ENCODE results near the gene NOP53.
A peak's percentile ranks its signal among the peaks of the same experiment; 100 is the strongest.
"Not testable (repeated sequence)": the region's sequence is repeated elsewhere in the genome, so short reads cannot be mapped to it uniquely, and the experiment has no call there.

Gene NOP53

GRCh38 chr19:47771291-47771690 is 25.9 kb downstream of the NOP53 start:
- DNase-seq, result not testable (repeated sequence)

GRCh38 chr19:47776568-47776967 is 31.2 kb downstream of the NOP53 start:
- DNase-seq, result peak in 3 of 56 donors; percentile 15 to 29 (median 16)

- not testable (repeated sequence) for DNase-seq
Observed at GRCh38 chr19:47777245-47778048, 32.1 kb downstream of the NOP53 start.

GRCh38 chr19:47778049-47778953 is 33.0 kb downstream of the NOP53 start, which contains the start of gene SELENOW:
SELENOW (plus strand) TSS chr19:47778703; CDS start chr19:47778786, 83 bp downstream.
- peak in 55 of 56 donors; percentile 40 to 95 (median 82) for DNase-seq

GRCh38 chr19:47778954-47779351 is 33.6 kb downstream of the NOP53 start:
- peak in 43 of 56 donors; percentile 11 to 73 (median 40) for DNase-seq

- peak in 30 of 56 donors; percentile 5 to 54 (median 26) for DNase-seq
Observed at GRCh38 chr19:47779524-47780214, 34.3 kb downstream of the NOP53 start.

- DNase-seq, result no peak
Observed at GRCh38 chr19:47780215-47780551, 34.8 kb downstream of the NOP53 start.

- DNase-seq, result peak in 45 of 56 donors; percentile 6 to 81 (median 37)
Observed at GRCh38 chr19:47781590-47782262, 36.4 kb downstream of the NOP53 start.

- no peak for DNase-seq
Observed at GRCh38 chr19:47786566-47786965, 41.2 kb downstream of the NOP53 start.

GRCh38 chr19:47787307-47787706 is 42.0 kb downstream of the NOP53 start:
- DNase-seq, result not testable (repeated sequence)

- DNase-seq, result not testable (repeated sequence)
Observed at GRCh38 chr19:47789811-47790210, 44.5 kb downstream of the NOP53 start.

GRCh38 chr19:47790398-47790814 is 45.1 kb downstream of the NOP53 start:
- DNase-seq, result peak in 48 of 56 donors; percentile 12 to 86 (median 47)

GRCh38 chr19:47792616-47793015 is 47.3 kb downstream of the NOP53 start:
- DNase-seq, result no peak

GRCh38 chr19:47794526-47794925 is 49.2 kb downstream of the NOP53 start:
- DNase-seq, result no peak

- no peak for DNase-seq
Observed at GRCh38 chr19:47796785-47797184, 51.4 kb downstream of the NOP53 start.

GRCh38 chr19:47797996-47798903 is 52.9 kb downstream of the NOP53 start:
- no peak for DNase-seq

- DNase-seq, result no peak
Observed at GRCh38 chr19:47798904-47799266, 53.5 kb downstream of the NOP53 start.

- DNase-seq, result no peak
Observed at GRCh38 chr19:47801270-47801669, 55.9 kb downstream of the NOP53 start.

- DNase-seq, result no peak
Observed at GRCh38 chr19:47802521-47803043, 57.2 kb downstream of the NOP53 start.
